Thyroid gland (tissue), 4 donors: ENCODE measurements around the gene SLC25A22. TPM values are rescaled to one million over a fixed set of nuclear protein-coding genes. Genes with fewer than 3 reads are reported as not detected.

Experiments
- DNase-seq, 2 donors: peaks; one replicate each; pipeline ENCODE4 v3.0.0-alpha.2; 2019
- H3K27ac ChIP-seq, 3 donors: fragments of 200-600 bp; sonication (generic); 1 replicate in 2 of 3; 2 replicates in 1 of 3; pipeline ENCODE4 v1.5.1; 2016 to 2019; ENCODE audit warnings: mild to moderate bottlenecking in 1 of 3, moderate library complexity in 1 of 3
- H3K27me3 ChIP-seq: fragments of 200-600 bp; sonication (generic); one replicate; pipeline ENCODE4 v1.5.1; 2019
- H3K36me3 ChIP-seq, 2 donors: fragments of 200-600 bp; sonication (generic); one replicate each; pipeline ENCODE4 v1.5.1; 2016 to 2019
- H3K4me1 ChIP-seq, 2 donors: fragments of 200-600 bp; sonication (generic); one replicate each; pipeline ENCODE4 v1.5.1; 2017 to 2019
- H3K4me3 ChIP-seq, 3 donors: fragments of 200-600 bp; sonication (generic); replicated peaks in 1 of 3; 1 replicate in 2 of 3; 2 replicates in 1 of 3; pipeline ENCODE4 v1.5.1; 2016; ENCODE audit warnings: mild to moderate bottlenecking in 1 of 3
- H3K9me3 ChIP-seq: fragments of 200-600 bp; sonication (generic); one replicate; pipeline ENCODE4 v1.5.1; 2017
- POLR2A ChIP-seq, 2 donors: fragments of 450-650 bp; IDR thresholded peaks; one replicate each; pipeline ENCODE4 v1.6.1; 2017; ENCODE audit warnings: antibody characterized with exemption in 2 of 2, mild to moderate bottlenecking in 2 of 2, moderate library complexity in 1 of 2
- WGBS, 2 donors: methylation state at CpG; one replicate each; pipeline ENCODE4 v1.1.5; 2017; 5-methylcytosine and 5-hydroxymethylcytosine counted together
- intact Hi-C: fragments of 100-400 bp; cut with DNase I; formaldehyde crosslinking; loops from one replicate; pipeline ENCODE4 v1.15.1; 2023
- total RNA-seq, 4 donors: library from RNA; depleted of rRNA; stranded (reverse); fragments of >200 nt; gene quantifications; one replicate each; pipeline ENCODE4 v1.2.3, GENCODE V29; 2016
- TF ChIP-seq, protein P1 (sequence below), 6 experiments: fragments of 200-600 bp in 3 of 6; fragments of 450-650 bp in 3 of 6; sonication (generic) in 3 of 6; IDR thresholded peaks; one replicate each; pipeline ENCODE4 v1.5.1; 2016 to 2019; ENCODE audit warnings: antibody characterized with exemption in 6 of 6, mild to moderate bottlenecking in 2 of 6, inconsistent platforms in 1 of 6, moderate library complexity in 1 of 6

Gene SLC25A22
- total RNA-seq, 4 donors from 2014 or later = 5.1 to 13.1 (median 7.8) TPM

DNA sequence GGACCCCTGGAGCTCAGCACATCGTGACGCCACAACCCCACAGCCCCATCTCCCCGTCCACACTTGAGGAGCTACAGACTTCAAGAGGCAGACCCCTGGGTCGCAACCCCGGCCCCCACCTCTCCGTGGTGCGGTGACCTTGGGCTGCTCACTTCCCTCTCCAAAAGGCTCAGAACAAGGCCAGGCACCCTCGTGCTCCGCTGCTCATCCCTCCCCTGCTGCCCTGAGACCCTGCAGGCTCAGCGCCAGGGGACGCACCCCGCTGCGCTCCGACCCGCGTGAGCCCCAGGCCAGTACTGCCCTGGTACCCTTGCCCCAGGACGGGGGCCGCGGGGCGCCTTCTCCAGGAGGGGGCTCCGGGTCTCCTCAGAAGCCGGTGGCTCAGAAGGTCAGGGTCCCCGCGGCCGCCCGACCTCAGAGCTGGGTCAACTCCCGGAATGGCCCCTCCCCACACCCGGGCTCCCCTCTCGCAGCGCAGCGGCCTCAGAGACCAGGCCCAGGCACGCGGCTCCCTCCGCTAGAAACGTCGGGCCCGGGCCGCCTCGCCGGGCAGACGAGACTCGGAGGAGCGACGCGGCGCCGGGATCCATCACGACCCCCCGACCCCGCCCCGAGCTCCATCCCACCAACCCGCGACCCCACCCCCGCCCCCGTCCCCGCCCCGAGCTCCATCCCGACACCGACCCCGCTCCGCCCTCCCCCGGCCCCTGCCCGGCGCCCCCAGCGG, 21.4 kb downstream of the SLC25A22 start:
- H3K4me1 ChIP-seq = peaks cover 6 to 12% of the 10 kb centered on the region in 2 donors
- H3K9me3 ChIP-seq = no peaks in the 10 kb centered on the region
- peaks cover 0 to 1% of the 10 kb centered on the region in 2 donors for H3K36me3 ChIP-seq
- no peaks in the 10 kb centered on the region for H3K27me3 ChIP-seq
- peak overlapping the region; percentile 73 to 93 (median 79) for H3K4me3 ChIP-seq
- TF ChIP-seq POLR2A (IDR thresholded peaks at IDR 0.05) = no peak
- TF ChIP-seq, protein P1, sequence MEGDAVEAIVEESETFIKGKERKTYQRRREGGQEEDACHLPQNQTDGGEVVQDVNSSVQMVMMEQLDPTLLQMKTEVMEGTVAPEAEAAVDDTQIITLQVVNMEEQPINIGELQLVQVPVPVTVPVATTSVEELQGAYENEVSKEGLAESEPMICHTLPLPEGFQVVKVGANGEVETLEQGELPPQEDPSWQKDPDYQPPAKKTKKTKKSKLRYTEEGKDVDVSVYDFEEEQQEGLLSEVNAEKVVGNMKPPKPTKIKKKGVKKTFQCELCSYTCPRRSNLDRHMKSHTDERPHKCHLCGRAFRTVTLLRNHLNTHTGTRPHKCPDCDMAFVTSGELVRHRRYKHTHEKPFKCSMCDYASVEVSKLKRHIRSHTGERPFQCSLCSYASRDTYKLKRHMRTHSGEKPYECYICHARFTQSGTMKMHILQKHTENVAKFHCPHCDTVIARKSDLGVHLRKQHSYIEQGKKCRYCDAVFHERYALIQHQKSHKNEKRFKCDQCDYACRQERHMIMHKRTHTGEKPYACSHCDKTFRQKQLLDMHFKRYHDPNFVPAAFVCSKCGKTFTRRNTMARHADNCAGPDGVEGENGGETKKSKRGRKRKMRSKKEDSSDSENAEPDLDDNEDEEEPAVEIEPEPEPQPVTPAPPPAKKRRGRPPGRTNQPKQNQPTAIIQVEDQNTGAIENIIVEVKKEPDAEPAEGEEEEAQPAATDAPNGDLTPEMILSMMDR (IDR thresholded peaks at IDR 0.05) = no peak
- DNase-seq = peak in 1 of 2 donors; percentile 41
- intact Hi-C loops = no loop called here
- WGBS, 2 donors = 0 to 7% methylated on average over 1 to 4 of the region's 65 CpGs
- peak overlapping the region in 2 of 3 donors; percentile 38 to 58 for H3K27ac ChIP-seq

DNA sequence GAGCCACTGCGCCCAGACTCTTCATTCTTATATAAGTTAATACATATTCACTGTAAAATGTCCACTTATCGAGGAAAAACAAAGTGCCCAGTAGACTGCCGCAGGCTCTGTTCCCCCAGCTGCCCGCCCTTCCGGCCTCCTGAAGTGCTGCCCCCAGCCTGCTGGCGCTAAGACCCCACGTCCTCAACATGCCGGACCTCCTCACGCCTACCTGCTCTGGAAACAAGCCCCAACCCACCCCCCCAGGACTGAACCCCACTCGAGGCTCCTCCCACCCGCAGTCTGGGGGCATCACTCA, 21.9 kb downstream of the SLC25A22 start:
- WGBS, 2 donors = 29 to 40% methylated on average over 9 to 11 of the region's 11 CpGs
- Histone ChIP-seq H3K4me1 (peaks cover 6 to 12% of the 10 kb centered on the region in 2 donors), H3K36me3 (peaks cover 4 to 6% of the 10 kb centered on the region in 2 donors), H3K27me3 (no peaks in the 10 kb centered on the region), H3K4me3 (peak overlapping the region in 1 of 3 donors; percentile 73), H3K27ac (no peak overlapping the region), H3K9me3 (no peaks in the 10 kb centered on the region)
- TF ChIP-seq POLR2A (IDR thresholded peaks at IDR 0.05) = no peak
- TF ChIP-seq, protein P1 (IDR thresholded peaks at IDR 0.05) = no peak
- intact Hi-C loops = no loop called here
- no peak for DNase-seq

DNA sequence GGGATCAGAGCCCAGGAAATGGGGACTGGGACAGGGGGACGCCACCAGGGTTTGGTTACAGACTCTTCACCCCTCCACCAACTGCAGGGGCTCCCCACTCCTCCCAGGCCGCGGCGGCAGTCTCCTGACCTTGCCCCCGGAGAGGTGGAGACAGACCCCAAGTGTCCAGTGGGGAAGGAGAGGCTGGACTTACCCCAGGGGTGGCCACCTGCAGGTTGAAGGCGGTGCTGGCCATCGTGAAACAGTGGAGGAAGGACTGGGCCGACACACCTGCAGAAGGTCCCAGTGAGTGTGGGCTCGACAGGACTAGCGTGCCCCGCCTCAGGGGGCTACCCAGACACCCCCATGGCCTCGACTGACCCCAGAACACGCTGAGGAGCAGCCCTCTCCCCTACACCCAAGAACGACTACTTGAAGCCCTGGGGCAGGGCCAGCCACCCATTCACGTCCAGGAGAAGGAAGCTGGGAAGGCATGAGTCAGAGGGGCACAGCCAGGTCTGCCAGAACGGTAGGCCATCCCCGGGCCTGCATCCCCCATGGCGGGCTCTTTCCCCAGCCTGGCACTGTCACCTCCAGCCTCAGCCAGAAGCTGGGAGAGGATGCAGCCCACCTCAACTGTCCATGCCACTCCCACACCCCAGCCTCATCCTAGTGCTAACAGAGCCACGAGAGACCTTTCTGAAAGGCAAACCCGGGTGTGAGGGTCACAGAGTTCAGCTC, 23.0 kb downstream of the SLC25A22 start:
- TF ChIP-seq, protein P1 (IDR thresholded peaks at IDR 0.05) = no peak
- no peak for TF ChIP-seq POLR2A (IDR thresholded peaks at IDR 0.05)
- 74 to 80% methylated on average over 9 to 12 of the region's 20 CpGs for WGBS, 2 donors
- intact Hi-C loops = no loop called here
- H3K4me1 ChIP-seq = peaks cover 6 to 12% of the 10 kb centered on the region in 2 donors
- peaks cover 13 to 15% of the 10 kb centered on the region in 2 donors for H3K36me3 ChIP-seq
- DNase-seq = no peak
- H3K9me3 ChIP-seq = no peaks in the 10 kb centered on the region
- H3K27ac ChIP-seq = no peak overlapping the region
- H3K27me3 ChIP-seq = no peaks in the 10 kb centered on the region
- H3K4me3 ChIP-seq = no peak overlapping the region

DNA sequence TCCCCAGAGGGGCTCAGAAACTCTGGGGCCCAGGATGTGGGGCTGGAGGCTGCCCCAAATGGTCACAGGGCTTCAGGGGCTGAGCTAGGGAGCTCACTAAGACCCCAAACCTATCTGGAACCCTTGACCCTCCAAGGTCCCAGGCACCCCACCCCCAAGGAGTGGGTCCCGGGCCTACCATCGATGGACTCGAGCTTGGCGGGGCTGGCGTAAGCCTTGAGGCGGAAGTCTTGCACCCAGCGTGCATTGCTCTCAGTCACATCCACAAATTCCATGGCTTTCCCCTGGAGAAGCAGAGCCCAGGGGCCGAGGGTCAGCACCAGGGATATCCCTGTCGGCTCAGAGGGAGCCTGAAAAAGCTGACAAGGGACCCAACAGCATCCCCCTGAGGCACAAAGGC, 24.3 kb downstream of the SLC25A22 start:
- Histone ChIP-seq H3K27ac (no peak overlapping the region), H3K4me3 (no peak overlapping the region), H3K9me3 (no peaks in the 10 kb centered on the region), H3K4me1 (peaks cover 6 to 12% of the 10 kb centered on the region in 2 donors), H3K36me3 (peaks cover 15 to 17% of the 10 kb centered on the region in 2 donors), H3K27me3 (no peaks in the 10 kb centered on the region)
- no peak for TF ChIP-seq POLR2A (IDR thresholded peaks at IDR 0.05)
- TF ChIP-seq, protein P1 (IDR thresholded peaks at IDR 0.05) = no peak
- WGBS, 2 donors = 82 to 93% methylated on average over 2 to 7 of the region's 9 CpGs
- no peak for DNase-seq
- intact Hi-C loops = no loop called here

DNA sequence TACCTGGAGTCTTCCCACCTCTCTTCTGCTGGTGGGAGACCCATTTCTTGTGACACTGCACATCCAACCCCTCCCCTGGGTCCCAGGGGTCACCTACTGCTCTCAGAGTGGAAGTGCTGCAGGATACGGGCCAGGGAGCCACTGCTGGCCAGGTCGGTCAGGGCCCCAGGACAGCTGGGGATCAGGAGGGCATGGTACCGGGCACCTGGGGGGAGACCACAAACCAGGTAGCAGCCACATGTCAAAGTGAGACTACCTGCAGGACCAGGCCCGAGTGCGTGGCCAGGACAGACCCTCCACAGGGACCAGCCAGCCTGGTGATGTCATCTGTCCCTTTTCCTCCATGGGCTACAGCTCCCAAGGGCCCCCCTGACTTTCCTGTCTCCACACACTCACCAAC, 24.7 kb downstream of the SLC25A22 start:
- peaks cover 15 to 17% of the 10 kb centered on the region in 2 donors for H3K36me3 ChIP-seq
- H3K4me1 ChIP-seq = peaks cover 6 to 11% of the 10 kb centered on the region in 2 donors
- no peak for TF ChIP-seq POLR2A (IDR thresholded peaks at IDR 0.05)
- TF ChIP-seq, protein P1 (IDR thresholded peaks at IDR 0.05) = no peak
- no peak for DNase-seq
- H3K4me3 ChIP-seq = no peak overlapping the region
- intact Hi-C loops = no loop called here
- no CpG with 5 or more reads among the region's 5 CpGs for WGBS, 2 donors
- H3K27ac ChIP-seq = no peak overlapping the region
- no peaks in the 10 kb centered on the region for H3K27me3 ChIP-seq
- no peaks in the 10 kb centered on the region for H3K9me3 ChIP-seq
